HepG2 (cell line): Measurements from ENCODE around the gene PIP4K2B. TPM values are rescaled to one million over a fixed set of nuclear protein-coding genes. Genes with fewer than 3 reads are reported as not detected.

Source experiments
- AGO1 ChIP-seq: fragments of 200-400 bp; formaldehyde crosslinking; IDR thresholded peaks from 2 replicates; pipeline ENCODE4 v1.6.1; 2017; ENCODE audit warnings: mild to moderate bottlenecking, low read depth, low read length, moderate library complexity; ENCODE audit not compliant: poor library complexity, severe bottlenecking
- AKNA ChIP-seq: sonication (generic); formaldehyde crosslinking; IDR thresholded peaks from 2 replicates; pipeline ENCODE4 v1.4.0; 2020; ENCODE audit warnings: missing genetic modification reagents, borderline replicate concordance
- GATAD1 ChIP-seq: IDR thresholded peaks from 2 replicates; pipeline ENCODE4 v1.6.1; 2016; ENCODE audit warnings: missing genetic modification reagents, missing compliant biosample characterization
- HNF1A ChIP-seq, 2 experiments: sonication (generic) in 1 of 2; formaldehyde crosslinking in 1 of 2; IDR thresholded peaks; 2 replicates each; pipeline versions ENCODE4 v1.4.0 to v1.6.1; 2016 to 2020; ENCODE audit warnings: borderline replicate concordance in 1 of 2, low read depth in 1 of 2, mild to moderate bottlenecking in 1 of 2, missing genetic modification reagents in 1 of 2
- HNRNPK ChIP-seq: fragments of 200-400 bp; formaldehyde crosslinking; IDR thresholded peaks from 2 replicates; pipeline ENCODE4 v1.6.1; 2018; ENCODE audit warnings: low read length, low read depth, moderate library complexity, mild to moderate bottlenecking; ENCODE audit not compliant: poor library complexity, severe bottlenecking
- KLF13 ChIP-seq: sonication (generic); formaldehyde crosslinking; IDR thresholded peaks from 2 replicates; pipeline ENCODE4 v1.4.0; 2020; ENCODE audit warnings: mild to moderate bottlenecking, missing genetic modification reagents
- NFIC ChIP-seq: IDR thresholded peaks from 2 replicates; pipeline ENCODE4 v1.6.1; 2012; ENCODE audit warnings: mild to moderate bottlenecking, low read length, inconsistent platforms
- POLR2A ChIP-seq, 2 experiments: IDR thresholded peaks; 2 replicates each; pipeline ENCODE4 v1.6.1; 2011; ENCODE audit warnings: low read depth in 2 of 2, low read length in 2 of 2, mild to moderate bottlenecking in 1 of 2, moderate library complexity in 1 of 2; ENCODE audit not compliant: insufficient read depth in 1 of 2
- POLR2G ChIP-seq: fragments of 200-400 bp; formaldehyde crosslinking; IDR thresholded peaks from 2 replicates; pipeline ENCODE4 v1.6.1; 2018; ENCODE audit warnings: mild to moderate bottlenecking, low read depth, low read length, moderate library complexity
- RBFOX2 ChIP-seq: fragments of 200-400 bp; formaldehyde crosslinking; IDR thresholded peaks from 2 replicates; pipeline ENCODE4 v1.6.1; 2017; ENCODE audit warnings: low read depth, mild to moderate bottlenecking, low read length
- ZNF10 ChIP-seq: sonication (generic); formaldehyde crosslinking; IDR thresholded peaks from 2 replicates; pipeline ENCODE4 v1.4.0; 2020; ENCODE audit warnings: mild to moderate bottlenecking, low read depth, missing genetic modification reagents, borderline replicate concordance
- ZNF687 ChIP-seq: sonication (generic); formaldehyde crosslinking; IDR thresholded peaks from 2 replicates; pipeline ENCODE4 v1.5.1; 2020; ENCODE audit warnings: mild to moderate bottlenecking, missing genetic modification reagents, moderate library complexity
- ZSCAN20 ChIP-seq: sonication (generic); formaldehyde crosslinking; IDR thresholded peaks from 2 replicates; pipeline ENCODE4 v1.4.0; 2020; ENCODE audit warnings: missing genetic modification reagents, mild to moderate bottlenecking, borderline replicate concordance
- polyA plus RNA-seq, 8 experiments: library from polyadenylated mRNA; depleted of rRNA in 3 of 8; stranded (reverse) in 7 of 8; unstranded in 1 of 8; fragments of >200 nt; fragmentation: Illumina TruSeq in 4 of 8; extraction: Trizol in 4 of 8; gene quantifications; 2 replicates each; pipeline versions ENCODE4 v1.2.1 to v1.2.3, GENCODE V29; 2011 to 2016; ENCODE audit warnings: low read depth in 4 of 8, missing spikeins in 1 of 8, mixed read lengths in 1 of 8; ENCODE audit not compliant: insufficient read depth in 1 of 8
- total RNA-seq, 5 experiments: library from RNA; depleted of rRNA; stranded (reverse); fragments of >200 nt; fragmentation: Illumina TruSeq; extraction: Trizol; gene quantifications; 2 replicates each; pipeline ENCODE4 v1.2.3, GENCODE V29; 2016; ENCODE audit warnings: low read depth in 1 of 5

The PIP4K2B gene
- total and polyA plus RNA-seq, 2 of the 13 experiments (the other 11 are each of a cell fraction or from before 2014, with no cell fraction given): 20.4 to 54.0 TPM

GRCh38 chr17:38719289-38719942 is 79.9 kb downstream of the PIP4K2B start (continued):
- TF ChIP-seq KLF13 (CRISPR knock-in tag): no peak
- TF ChIP-seq POLR2G: peak; percentile 9; the same call in 1 of the 2 replicates
- peak; percentile 7 for TF ChIP-seq HNRNPK
- peak in 1 of 2 experiments; percentile 2; a peak in 1 of 4 replicates for TF ChIP-seq POLR2A (IDR thresholded peaks at IDR 0.05; ENCODE audit: insufficient read depth in 1 of 2, low read depth in 2 of 2, low read length in 2 of 2)
- no peak for TF ChIP-seq HNF1A (IDR thresholded peaks at IDR 0.05; ENCODE audit: low read depth)
- TF ChIP-seq HNF1A (CRISPR knock-in tag; IDR thresholded peaks at IDR 0.05; ENCODE audit: borderline replicate concordance): no peak
- no peak for TF ChIP-seq AKNA
- no peak for TF ChIP-seq ZNF687
- no peak for TF ChIP-seq ZSCAN20 (CRISPR knock-in tag)
- no peak for TF ChIP-seq GATAD1 (CRISPR knock-in tag)
- TF ChIP-seq RBFOX2: peak; percentile 70
- TF ChIP-seq ZNF10 (CRISPR knock-in tag): no peak
- no peak for TF ChIP-seq AGO1
- TF ChIP-seq NFIC: no peak
- TF ChIP-seq, all 625 proteins: peak for 7
